Endothelial cell of umbilical vein (primary cell): ENCODE data around the gene FKBP14. TPM values are rescaled to one million over a fixed set of nuclear protein-coding genes. Genes with fewer than 3 reads are reported as not detected.

Experiments used
- BruUV-seq: library from RNA; stranded (reverse); fragments of 400-500 nt; replicated peaks from 2 replicates; lab custom pipeline; 2021; lab: Mats Ljungman, UMichigan
- CTCF ChIA-PET: fragments of 300-600, 350-600 bp; sonication (Branson Sonifier 250); formaldehyde crosslinking; loops from one replicate; lab custom pipeline; 2021; ENCODE audit warnings: antibody characterized with exemption, inconsistent platforms; lab: Charles Lee
- POLR2A ChIA-PET: fragments of 300-600, 350-600 bp; sonication (Branson Sonifier 250); formaldehyde crosslinking; loops from one replicate; lab custom pipeline; 2021; ENCODE audit warnings: antibody characterized with exemption, inconsistent platforms; lab: Charles Lee
- DNase-seq: peaks from one replicate; pipeline ENCODE4 v3.0.0-alpha.2; 2011; ENCODE audit warnings: low read depth, low spot score
- FAIRE-seq: peaks from 2 replicates; lab custom pipeline; 2011; peaks lifted over from hg19 to GRCh38; lab: Jason Lieb, UNC
- H2AFZ ChIP-seq: 2 replicates; pipeline ENCODE4 v1.6.0; 2012; ENCODE audit warnings: low read depth, low read length, control low read depth, inconsistent platforms
- H3K27ac ChIP-seq: 2 replicates; pipeline ENCODE4 v1.5.1; 2011; ENCODE audit warnings: low read depth, mild to moderate bottlenecking, control low read depth, low read length, moderate library complexity; ENCODE audit not compliant: insufficient read depth
- H3K27me3 ChIP-seq, 2 experiments: 2 replicates each; pipeline versions ENCODE4 v1.6.0 to v1.6.1; 2011; ENCODE audit warnings: low read length in 2 of 2, mixed read lengths in 1 of 2; ENCODE audit not compliant: control insufficient read depth in 2 of 2, insufficient read depth in 2 of 2
- H3K36me3 ChIP-seq, 2 experiments: 2 replicates in 1 of 2; 3 replicates in 1 of 2; pipeline ENCODE4 v1.5.1; 2011; ENCODE audit warnings: low read length in 2 of 2, mild to moderate bottlenecking in 1 of 2, moderate library complexity in 1 of 2; ENCODE audit not compliant: control insufficient read depth in 2 of 2, insufficient read depth in 2 of 2; ENCODE audit errors: extremely low read depth in 1 of 2
- H3K4me1 ChIP-seq: 3 replicates; pipeline ENCODE4 v1.5.1; 2011; ENCODE audit warnings: mild to moderate bottlenecking, low read length; ENCODE audit not compliant: control insufficient read depth, insufficient read depth; ENCODE audit errors: extremely low read depth
- H3K4me2 ChIP-seq: 2 replicates; pipeline ENCODE4 v1.6.1; 2011; ENCODE audit warnings: low read length, control low read depth, mixed read lengths; ENCODE audit not compliant: insufficient read depth
- H3K4me3 ChIP-seq, 3 experiments: fragments of 200-600 bp in 1 of 3; sonication (generic), shearing (Covaris generic) in 1 of 3; replicated peaks in 1 of 3; 2 replicates each; pipeline ENCODE4 v1.5.1; 2011 to 2016; ENCODE audit warnings: control low read depth in 3 of 3, low read length in 3 of 3, mild to moderate bottlenecking in 2 of 3, inconsistent platforms in 1 of 3, low read depth in 1 of 3, moderate library complexity in 1 of 3; ENCODE audit not compliant: insufficient read depth in 1 of 3
- H3K79me2 ChIP-seq: 2 replicates; pipeline ENCODE4 v1.6.0; 2012; ENCODE audit warnings: low read length, inconsistent platforms; ENCODE audit not compliant: control insufficient read depth, insufficient read depth
- H3K9ac ChIP-seq: replicated peaks from 2 replicates; pipeline ENCODE3; 2011; ENCODE audit warnings: low read length, control low read depth; ENCODE audit not compliant: insufficient read depth; ENCODE audit errors: extremely low read depth
- H3K9me1 ChIP-seq: replicated peaks from 3 replicates; pipeline ENCODE4 v1.6.0; 2011; ENCODE audit warnings: mild to moderate bottlenecking, low read length; ENCODE audit not compliant: control insufficient read depth, insufficient read depth; ENCODE audit errors: extremely low read depth
- H3K9me3 ChIP-seq: replicated peaks from 2 replicates; pipeline ENCODE4 v1.5.1; 2012; ENCODE audit warnings: low read length, inconsistent platforms; ENCODE audit not compliant: control insufficient read depth, insufficient read depth
- H4K20me1 ChIP-seq: replicated peaks from 2 replicates; pipeline ENCODE3; 2011; ENCODE audit warnings: mild to moderate bottlenecking, low read length; ENCODE audit not compliant: control insufficient read depth, insufficient read depth; ENCODE audit errors: extremely low read depth
- CTCF ChIP-seq, 2 donors: IDR thresholded peaks; 1 replicate in 1 of 2; 2 replicates in 1 of 2; pipeline ENCODE4 v1.5.1; 2011; ENCODE audit warnings: low read length in 2 of 2, mild to moderate bottlenecking in 2 of 2, moderate library complexity in 2 of 2, control low read depth in 1 of 2, inconsistent platforms in 1 of 2, low read depth in 1 of 2; ENCODE audit not compliant: insufficient read depth in 1 of 2; ENCODE audit errors: extremely low read depth in 1 of 2
- EZH2 ChIP-seq: IDR thresholded peaks from 2 replicates; pipeline ENCODE4 v1.6.1; 2012; ENCODE audit warnings: borderline replicate concordance, low read depth, mild to moderate bottlenecking, moderate library complexity, low read length, inconsistent platforms; ENCODE audit not compliant: severe bottlenecking
- FOS ChIP-seq: IDR thresholded peaks from 2 replicates; pipeline ENCODE4 v1.6.1; 2011; ENCODE audit warnings: mild to moderate bottlenecking, low read length, moderate library complexity, borderline replicate concordance; ENCODE audit not compliant: insufficient read depth
- GATA2 ChIP-seq: IDR thresholded peaks from 2 replicates; pipeline ENCODE4 v1.7.0; 2011; ENCODE audit warnings: low read depth, mild to moderate bottlenecking, moderate library complexity, mixed read lengths, low read length; ENCODE audit not compliant: insufficient read length, insufficient read depth
- JUN ChIP-seq: IDR thresholded peaks from 2 replicates; pipeline ENCODE4 v1.6.1; 2011; ENCODE audit warnings: borderline replicate concordance, low read depth; ENCODE audit not compliant: insufficient read length, insufficient read depth
- MAX ChIP-seq: IDR thresholded peaks from 2 replicates; pipeline ENCODE4 v1.6.1; 2011; ENCODE audit not compliant: insufficient read depth, insufficient read length
- MYC ChIP-seq: IDR thresholded peaks from one replicate; pipeline ENCODE4 v1.6.1; 2011; ENCODE audit warnings: mild to moderate bottlenecking, low read depth, low read length
- POLR2A ChIP-seq: IDR thresholded peaks from 2 replicates; pipeline ENCODE4 v1.6.1; 2012; ENCODE audit warnings: low read depth, mild to moderate bottlenecking, control low read depth, low read length
- POLR2AphosphoS5 ChIP-seq: IDR thresholded peaks from 2 replicates; pipeline ENCODE4 v1.6.1; 2012; ENCODE audit warnings: low read depth, mild to moderate bottlenecking, control low read depth, low read length, moderate library complexity; ENCODE audit not compliant: insufficient read depth
- dilution Hi-C: fragments of 300-500 bp; cut with MboI; formaldehyde crosslinking; loops from one replicate; pipeline ENCODE4 v1.15.0; 2019; ENCODE audit warnings: low sequenced_read_pairs; ENCODE audit not compliant: extremely low pct_ligation_motif_present
- intact Hi-C: fragments of 100-400 bp; cut with micrococcal nuclease; formaldehyde crosslinking; loops from one replicate; pipeline ENCODE4 v1.10.0; 2022
- polyA plus RNA-seq, 4 experiments: library from polyadenylated mRNA; depleted of rRNA in 3 of 4; stranded (reverse) in 3 of 4; unstranded in 1 of 4; fragments of >200 nt; gene quantifications; 2 replicates each; pipeline versions ENCODE4 v1.2.1 to v1.2.3, GENCODE V29; 2011 to 2012; ENCODE audit warnings: missing spikeins in 1 of 4
- total RNA-seq: library from RNA; stranded (reverse); gene quantifications from 2 replicates; pipeline ENCODE4 v1.2.3, GENCODE V29; 2021

Gene FKBP14
- total and polyA plus RNA-seq, 2 donors (not counting 3 experiments of a cell fraction or from before 2014, with no cell fraction given): 9.8 to 37.4 TPM

GRCh38 chr7:29977886-29978651, 48.4 kb downstream of the FKBP14 start:
- no peak for FAIRE-seq
- peaks cover 16% of the 10 kb centered on the region for H4K20me1 ChIP-seq

More at GRCh38 chr7:29977886-29978651, 48.4 kb downstream of the FKBP14 start:
- H3K9me1 ChIP-seq: no peaks in the 10 kb centered on the region
- H3K9me3 ChIP-seq: no peaks in the 10 kb centered on the region
- no peak for DNase-seq
- CTCF ChIA-PET: interaction anchor here (1.2 to 2.6 kb wide), 4 partner anchors 10 to 84 kb away, joined by 3 to 7 read pairs (median 4); no protein-coding TSS in a partner anchor
- no peaks in the 10 kb centered on the region for H3K4me1 ChIP-seq
- BruUV-seq: no TSS peak
- dilution Hi-C loops: no loop called here
- H3K4me3 ChIP-seq: no peak overlapping the region
- H2AFZ ChIP-seq: no peak overlapping the region
- H3K79me2 ChIP-seq: peaks cover 66% of the 10 kb centered on the region
- no peak overlapping the region for H3K4me2 ChIP-seq
- no peak overlapping the region for H3K27ac ChIP-seq
- TF ChIP-seq JUN (no peak), MAX (no peak), POLR2A (no peak), MYC (no peak), FOS (no peak), POLR2AphosphoS5 (no peak), GATA2 (no peak), CTCF (IDR thresholded peaks at IDR 0.05; ENCODE audit: extremely low read depth in 1 of 2, insufficient read depth in 1 of 2, low read depth in 1 of 2, low read length in 2 of 2) (no peak), EZH2 (no peak)
- peaks cover 0 to 2% of the 10 kb centered on the region in 2 experiments for H3K36me3 ChIP-seq
- intact Hi-C loops: no loop called here
- H3K9ac ChIP-seq: no peak overlapping the region
- POLR2A ChIA-PET: no interaction called here
- H3K27me3 ChIP-seq: no peaks in the 10 kb centered on the region
